Uterus (tissue), 4 donors: ENCODE results near the gene PLEKHM2. TPM values are rescaled to one million over a fixed set of nuclear protein-coding genes. Genes with fewer than 3 reads are reported as not detected.

ENCODE experiments used
- DNase-seq, 2 donors: peaks; one replicate each; pipeline ENCODE4 v3.0.0-alpha.2; 2019 to 2020
- H3K27ac ChIP-seq, 2 donors: fragments of 200-600 bp; sonication (generic); 1 replicate in 1 of 2; 2 replicates in 1 of 2; pipeline ENCODE4 v1.5.1; 2016 to 2018
- H3K27me3 ChIP-seq, 2 donors: fragments of 200-600 bp; sonication (generic); one replicate each; pipeline ENCODE4 v1.5.1; 2018 to 2019; ENCODE audit warnings: control low read depth in 1 of 2
- H3K36me3 ChIP-seq, 2 donors: fragments of 200-600 bp; sonication (generic); one replicate each; pipeline ENCODE4 v1.5.1; 2019; ENCODE audit warnings: control low read depth in 1 of 2
- H3K4me1 ChIP-seq, 2 donors: fragments of 200-600 bp; sonication (generic); one replicate each; pipeline ENCODE4 v1.5.1; 2018 to 2019; ENCODE audit warnings: control low read depth in 1 of 2
- H3K4me3 ChIP-seq, 2 donors: fragments of 200-600 bp; sonication (generic); 1 replicate in 1 of 2; 2 replicates in 1 of 2; pipeline ENCODE4 v1.5.1; 2018 to 2019; ENCODE audit warnings: mild to moderate bottlenecking in 1 of 2
- H3K9me3 ChIP-seq, 2 donors: fragments of 200-600 bp; sonication (generic); one replicate each; pipeline ENCODE4 v1.5.1; 2019; ENCODE audit warnings: control low read depth in 1 of 2
- CTCF ChIP-seq, 4 experiments: fragments of 200-600 bp in 2 of 4; fragments of 450-650 bp in 2 of 4; sonication (generic) in 2 of 4; IDR thresholded peaks; one replicate each; pipeline ENCODE4 v1.5.1; 2016 to 2019; ENCODE audit warnings: antibody characterized with exemption in 4 of 4, mild to moderate bottlenecking in 2 of 4, moderate library complexity in 1 of 4
- POLR2A ChIP-seq, 2 donors: fragments of 450-650 bp; IDR thresholded peaks; one replicate each; pipeline ENCODE4 v1.6.1; 2016; ENCODE audit warnings: antibody characterized with exemption in 2 of 2, mild to moderate bottlenecking in 1 of 2, moderate library complexity in 1 of 2
- intact Hi-C: fragments of 100-400 bp; cut with DNase I; formaldehyde crosslinking; loops from one replicate; pipeline ENCODE4 v1.15.1; 2023; ENCODE audit warnings: low total_unique reads
- total RNA-seq, 4 donors: library from RNA; depleted of rRNA in 3 of 4; stranded (reverse); fragments of >200 nt in 3 of 4; gene quantifications; one replicate each; pipeline versions ENCODE4 v1.1.0 to v1.2.4, GENCODE V29; 2014 to 2023
- donor health status: DM: yes; HTN: yes; CAD: no.

Gene PLEKHM2
- total RNA-seq, 4 donors from 2014 or later = 21.3 to 70.2 (median 30.7) TPM

- TF ChIP-seq CTCF (IDR thresholded peaks at IDR 0.05) (no peak), POLR2A (IDR thresholded peaks at IDR 0.05) (no peak)
- DNase-seq = peak in 1 of 2 donors; percentile 12
- no peaks in the 10 kb centered on the region for H3K4me1 ChIP-seq
- H3K4me3 ChIP-seq = no peak overlapping the region
- H3K27me3 ChIP-seq = no peaks in the 10 kb centered on the region
- no peaks in the 10 kb centered on the region for H3K36me3 ChIP-seq
- no peaks in the 10 kb centered on the region for H3K9me3 ChIP-seq
- intact Hi-C loops = no loop called here
- H3K27ac ChIP-seq = no peak overlapping the region
These were observed 54.4 kb downstream of the PLEKHM2 start for GRCh38 chr1:15738416-15739113.

- intact Hi-C loops = no loop called here
- no peaks in the 10 kb centered on the region for H3K36me3 ChIP-seq
- DNase-seq = no peak
- H3K9me3 ChIP-seq = no peaks in the 10 kb centered on the region
- no peaks in the 10 kb centered on the region for H3K4me1 ChIP-seq
- no peak overlapping the region for H3K4me3 ChIP-seq
- no peak overlapping the region for H3K27ac ChIP-seq
- TF ChIP-seq POLR2A (IDR thresholded peaks at IDR 0.05) (no peak), CTCF (IDR thresholded peaks at IDR 0.05) (no peak)
- H3K27me3 ChIP-seq = no peaks in the 10 kb centered on the region
These were observed 55.1 kb downstream of the PLEKHM2 start for GRCh38 chr1:15739259-15739658.

- H3K9me3 ChIP-seq = no peaks in the 10 kb centered on the region
- H3K27ac ChIP-seq = no peak overlapping the region
- peak in 1 of 2 donors; percentile 12 for DNase-seq
- no peaks in the 10 kb centered on the region for H3K4me1 ChIP-seq
- H3K27me3 ChIP-seq = no peaks in the 10 kb centered on the region
- H3K4me3 ChIP-seq = no peak overlapping the region
- H3K36me3 ChIP-seq = no peaks in the 10 kb centered on the region
- intact Hi-C loops = loop anchor here (10.0 kb wide), 1 partner anchor 145 kb away; no protein-coding TSS in a partner anchor
- no peak for TF ChIP-seq POLR2A (IDR thresholded peaks at IDR 0.05)
- no peak for TF ChIP-seq CTCF (IDR thresholded peaks at IDR 0.05)
These were observed 55.6 kb downstream of the PLEKHM2 start for GRCh38 chr1:15739745-15740144.

GRCh38 chr1:15740924-15741850, 57.1 kb downstream of the PLEKHM2 start:
- Histone ChIP-seq H3K27me3 (no peaks in the 10 kb centered on the region), H3K36me3 (no peaks in the 10 kb centered on the region), H3K9me3 (no peaks in the 10 kb centered on the region), H3K4me3 (no peak overlapping the region), H3K27ac (no peak overlapping the region), H3K4me1 (no peaks in the 10 kb centered on the region)
- TF ChIP-seq POLR2A (IDR thresholded peaks at IDR 0.05) = no peak
- TF ChIP-seq CTCF (IDR thresholded peaks at IDR 0.05) = peak; percentile 75 to 90 (median 85)
- intact Hi-C loops = loop anchor here (10.0 kb wide), 1 partner anchor 146 kb away; no protein-coding TSS in a partner anchor
- peak; percentile 80 to 82 for DNase-seq
